Neutrophil (primary cell): Measurements from ENCODE around the gene GCN1.

ENCODE experiments used
- H3K27ac ChIP-seq: fragments of 200-600 bp; sonication (generic); 2 replicates; pipeline ENCODE4 v1.5.1; 2016; ENCODE audit warnings: mild to moderate bottlenecking, moderate library complexity
- H3K27me3 ChIP-seq: fragments of 200-600 bp; sonication (generic); 2 replicates; pipeline ENCODE4 v1.6.0; 2016; ENCODE audit warnings: mild to moderate bottlenecking
- H3K36me3 ChIP-seq: fragments of 200-600 bp; sonication (generic); 2 replicates; pipeline ENCODE4 v1.5.1; 2017
- H3K4me1 ChIP-seq, 2 experiments: fragments of 200-600 bp in 1 of 2; sonication (generic) in 1 of 2; 1 replicate in 1 of 2; 2 replicates in 1 of 2; pipeline versions ENCODE4 v1.5.1 to v1.6.1; 2013 to 2016; ENCODE audit warnings: low read depth in 1 of 2, low read length in 1 of 2, mild to moderate bottlenecking in 1 of 2, moderate library complexity in 1 of 2; ENCODE audit not compliant: control insufficient read depth in 1 of 2, insufficient read depth in 1 of 2
- H3K4me3 ChIP-seq, 2 experiments: fragments of 200-600 bp in 1 of 2; sonication (generic) in 1 of 2; 1 replicate in 1 of 2; 2 replicates in 1 of 2; pipeline ENCODE4 v1.5.1; 2013 to 2016; ENCODE audit warnings: low read depth in 1 of 2, low read length in 1 of 2, mild to moderate bottlenecking in 1 of 2, moderate library complexity in 1 of 2
- H3K9me3 ChIP-seq: fragments of 200-600 bp; sonication (generic); 2 replicates; pipeline ENCODE4 v1.5.1; 2016
- CTCF ChIP-seq: fragments of 200-600 bp; sonication (generic); IDR thresholded peaks from 2 replicates; pipeline ENCODE4 v1.5.1; 2016; ENCODE audit warnings: antibody characterized with exemption

GCN1 gene

GRCh38 chr12:120089796-120090195 is 104.7 kb downstream of the GCN1 start:
- Histone ChIP-seq H3K9me3 (no peaks in the 10 kb centered on the region), H3K36me3 (peaks cover 35% of the 10 kb centered on the region), H3K27ac (no peak overlapping the region), H3K4me1 (peaks cover 23 to 29% of the 10 kb centered on the region in 2 experiments), H3K4me3 (no peak overlapping the region), H3K27me3 (peaks cover 3% of the 10 kb centered on the region)
- no peak for TF ChIP-seq CTCF

GRCh38 chr12:120089105-120089504 is 105.4 kb downstream of the GCN1 start:
- no peak for TF ChIP-seq CTCF
- peaks cover 28% of the 10 kb centered on the region for H3K36me3 ChIP-seq
- H3K4me3 ChIP-seq, result no peak overlapping the region
- peaks cover 23 to 29% of the 10 kb centered on the region in 2 experiments for H3K4me1 ChIP-seq
- H3K27ac ChIP-seq, result no peak overlapping the region
- peaks cover 3% of the 10 kb centered on the region for H3K27me3 ChIP-seq
- no peaks in the 10 kb centered on the region for H3K9me3 ChIP-seq

- Histone ChIP-seq H3K9me3 (no peaks in the 10 kb centered on the region), H3K4me1 (peaks cover 23 to 29% of the 10 kb centered on the region in 2 experiments), H3K27ac (peak overlapping the region; percentile 92), H3K27me3 (peaks cover 3% of the 10 kb centered on the region), H3K36me3 (peaks cover 7% of the 10 kb centered on the region), H3K4me3 (peak overlapping the region; percentile 56 to 61)
- peak; percentile 100 for TF ChIP-seq CTCF
Observed at GRCh38 chr12:120086801-120087621, 107.5 kb downstream of the GCN1 start.

GRCh38 chr12:120085920-120086645 is 108.4 kb downstream of the GCN1 start:
- Histone ChIP-seq H3K4me3 (peak overlapping the region in 1 of 2 experiments; percentile 61), H3K36me3 (no peaks in the 10 kb centered on the region), H3K9me3 (no peaks in the 10 kb centered on the region), H3K4me1 (peaks cover 23 to 29% of the 10 kb centered on the region in 2 experiments), H3K27me3 (peaks cover 3% of the 10 kb centered on the region), H3K27ac (peak overlapping the region; percentile 92)
- TF ChIP-seq CTCF, result no peak

GRCh38 chr12:120081641-120082040 is 112.9 kb downstream of the GCN1 start:
- no peaks in the 10 kb centered on the region for H3K9me3 ChIP-seq
- TF ChIP-seq CTCF, result no peak
- no peak overlapping the region for H3K4me3 ChIP-seq
- H3K27me3 ChIP-seq, result peaks cover 4% of the 10 kb centered on the region
- H3K36me3 ChIP-seq, result no peaks in the 10 kb centered on the region
- H3K27ac ChIP-seq, result no peak overlapping the region
- peaks cover 4% of the 10 kb centered on the region in 2 experiments for H3K4me1 ChIP-seq
